ENCODE results near the gene PRRG2.

Gene PRRG2

DNA sequence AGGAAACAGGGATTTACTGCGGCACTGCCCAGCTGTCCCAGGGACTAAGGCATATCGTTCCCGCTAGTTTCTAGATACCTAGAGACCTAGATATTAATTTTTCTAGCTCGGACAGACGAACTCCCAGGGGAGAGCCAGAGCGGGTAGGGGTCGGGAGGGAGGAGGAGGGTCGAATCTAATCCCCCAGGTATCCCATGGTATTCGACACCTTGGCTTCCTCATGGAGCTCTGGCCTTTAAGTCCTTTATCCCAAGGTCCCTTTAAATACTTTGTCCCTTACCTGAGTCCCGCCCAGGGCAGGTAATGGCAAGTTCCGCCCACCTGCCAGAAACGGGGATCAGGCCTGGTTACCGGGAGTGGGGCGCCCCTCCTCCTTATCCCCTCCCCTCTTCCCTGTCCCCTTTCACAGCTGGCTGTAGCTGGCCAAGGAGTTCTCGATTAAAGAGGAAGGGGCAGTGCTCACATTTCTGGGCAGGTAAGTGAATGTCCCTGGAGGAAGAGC is at the start of gene PRRG2:
TSS of gene PRRG2 (plus strand) at position 310 of the 502 bp plus-strand sequence. CDS start 1,904 bp downstream, outside the sequence.
- peak; percentile 15 for DNase-seq (ENCODE audit: low spot score)

DNA sequence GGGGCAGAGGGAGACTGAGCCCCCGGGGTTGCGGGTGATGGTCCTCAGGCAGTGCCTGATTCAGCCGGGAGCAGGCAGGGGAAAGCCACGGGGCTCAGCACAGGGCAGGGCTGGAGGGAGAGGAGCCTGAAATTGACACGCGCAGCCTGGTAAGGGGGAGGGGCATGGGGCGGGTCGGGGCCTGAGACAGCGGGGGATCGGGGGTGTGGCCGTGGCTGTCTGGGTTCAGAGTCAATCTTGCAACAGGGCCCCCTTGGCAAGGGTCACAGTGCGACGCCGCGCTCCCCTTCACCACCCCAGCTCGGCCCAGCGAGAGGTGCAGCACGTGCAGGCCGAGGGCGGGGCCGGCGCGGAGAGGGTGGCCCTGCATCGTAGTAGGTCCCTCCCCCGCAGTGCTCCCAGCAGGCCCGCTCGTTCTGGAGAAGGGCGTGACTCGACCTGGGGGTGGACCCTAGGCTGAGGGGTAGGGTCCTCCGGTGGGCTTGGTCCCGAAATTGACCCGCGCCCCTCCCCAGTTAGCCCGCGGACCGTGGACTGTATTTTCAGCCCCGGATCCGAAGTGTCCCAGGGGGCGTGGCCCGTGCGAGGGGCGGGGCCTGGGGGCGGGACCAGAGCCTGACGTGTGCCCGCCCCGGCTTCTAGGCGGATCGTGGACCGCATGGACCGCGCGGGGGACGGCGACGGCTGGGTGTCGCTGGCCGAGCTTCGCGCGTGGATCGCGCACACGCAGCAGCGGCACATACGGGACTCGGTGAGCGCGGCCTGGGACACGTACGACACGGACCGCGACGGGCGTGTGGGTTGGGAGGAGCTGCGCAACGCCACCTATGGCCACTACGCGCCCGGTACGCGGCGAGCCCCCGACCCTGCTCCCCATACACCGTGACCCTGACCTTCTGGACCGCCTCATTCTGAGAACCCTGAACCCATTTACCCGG is 47.3 kb upstream of the PRRG2 start:
- peak; percentile 92 for DNase-seq (ENCODE audit: low spot score)

DNA sequence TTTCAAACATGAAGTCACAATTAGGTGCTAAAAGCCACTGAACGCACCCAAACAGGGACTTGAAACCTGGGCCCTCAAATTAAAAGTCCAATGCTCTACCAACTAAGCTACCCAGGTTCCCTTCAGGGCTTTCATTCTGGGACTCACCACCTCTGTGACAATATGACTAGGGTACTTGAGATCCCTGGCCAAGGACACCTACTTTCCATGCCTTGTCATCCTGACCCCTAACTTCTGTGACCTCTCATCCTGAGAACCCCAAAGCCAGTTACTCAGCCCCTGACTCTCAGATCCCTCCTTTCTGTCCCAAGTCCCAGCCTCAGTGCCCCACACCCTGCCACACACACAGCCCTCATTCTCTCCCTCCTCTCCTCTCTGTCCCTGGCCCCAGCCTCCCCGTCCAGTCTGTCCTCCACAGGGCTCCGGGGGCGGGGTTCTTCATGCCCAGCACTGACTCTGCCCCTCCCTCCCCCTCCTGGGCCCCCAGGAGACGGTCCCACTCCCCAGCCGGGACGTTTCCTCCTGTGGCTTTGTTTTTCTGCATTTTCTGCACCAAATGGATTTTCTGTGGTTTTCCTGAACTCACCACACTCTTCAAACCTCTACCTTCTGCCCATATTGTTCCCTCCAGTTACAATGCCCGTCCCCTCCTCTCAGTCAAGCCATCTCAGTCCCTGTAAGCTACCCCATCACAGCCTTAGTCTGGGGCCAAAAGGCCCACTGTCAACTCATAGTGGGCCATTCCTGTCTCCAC is 46.3 kb upstream of the PRRG2 start:
- DNase-seq (ENCODE audit: low spot score): peak; percentile 21

DNA sequence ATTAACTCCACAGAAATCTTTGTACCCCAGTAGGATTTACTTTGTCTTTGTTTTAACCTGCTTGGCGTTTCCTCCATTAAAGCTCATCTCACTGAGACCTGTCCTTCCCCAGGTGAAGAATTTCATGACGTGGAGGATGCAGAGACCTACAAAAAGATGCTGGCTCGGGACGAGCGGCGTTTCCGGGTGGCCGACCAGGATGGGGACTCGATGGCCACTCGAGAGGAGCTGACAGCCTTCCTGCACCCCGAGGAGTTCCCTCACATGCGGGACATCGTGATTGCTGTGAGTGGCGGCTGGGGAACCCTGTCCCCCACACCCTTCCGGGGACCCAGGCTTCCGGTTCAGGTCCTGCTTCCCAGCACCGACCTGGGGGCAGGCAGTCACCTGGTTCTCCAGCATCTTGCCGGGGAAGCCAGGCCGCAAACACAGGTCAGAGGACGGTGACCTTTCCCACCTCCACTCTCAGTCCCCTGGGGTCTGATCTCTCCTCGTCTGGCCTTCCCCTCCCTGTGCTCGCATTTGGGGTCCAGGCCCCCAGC is 44.1 kb upstream of the PRRG2 start:
- DNase-seq (ENCODE audit: low spot score): no peak

DNA sequence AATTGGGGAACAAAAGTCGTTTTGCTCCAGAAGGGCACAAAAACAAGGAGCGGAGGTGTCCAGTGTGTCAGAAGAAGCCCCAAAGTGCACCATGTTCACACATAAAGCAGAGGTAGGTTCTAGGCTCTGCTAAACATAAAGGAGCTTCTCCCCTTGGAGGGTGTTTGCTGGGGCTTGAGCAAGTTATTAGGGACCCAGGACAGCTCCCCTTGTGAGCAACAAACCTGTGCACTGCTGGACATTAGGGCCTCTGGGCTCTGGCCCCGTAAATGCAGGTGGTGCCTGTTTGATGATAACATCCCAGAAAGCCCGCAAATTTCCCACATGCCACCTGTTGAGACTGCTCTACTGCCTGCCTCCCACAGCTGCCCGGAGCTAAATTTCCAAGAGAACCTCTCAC is 42.5 kb upstream of the PRRG2 start:
- peak; percentile 9 for DNase-seq (ENCODE audit: low spot score)

DNA sequence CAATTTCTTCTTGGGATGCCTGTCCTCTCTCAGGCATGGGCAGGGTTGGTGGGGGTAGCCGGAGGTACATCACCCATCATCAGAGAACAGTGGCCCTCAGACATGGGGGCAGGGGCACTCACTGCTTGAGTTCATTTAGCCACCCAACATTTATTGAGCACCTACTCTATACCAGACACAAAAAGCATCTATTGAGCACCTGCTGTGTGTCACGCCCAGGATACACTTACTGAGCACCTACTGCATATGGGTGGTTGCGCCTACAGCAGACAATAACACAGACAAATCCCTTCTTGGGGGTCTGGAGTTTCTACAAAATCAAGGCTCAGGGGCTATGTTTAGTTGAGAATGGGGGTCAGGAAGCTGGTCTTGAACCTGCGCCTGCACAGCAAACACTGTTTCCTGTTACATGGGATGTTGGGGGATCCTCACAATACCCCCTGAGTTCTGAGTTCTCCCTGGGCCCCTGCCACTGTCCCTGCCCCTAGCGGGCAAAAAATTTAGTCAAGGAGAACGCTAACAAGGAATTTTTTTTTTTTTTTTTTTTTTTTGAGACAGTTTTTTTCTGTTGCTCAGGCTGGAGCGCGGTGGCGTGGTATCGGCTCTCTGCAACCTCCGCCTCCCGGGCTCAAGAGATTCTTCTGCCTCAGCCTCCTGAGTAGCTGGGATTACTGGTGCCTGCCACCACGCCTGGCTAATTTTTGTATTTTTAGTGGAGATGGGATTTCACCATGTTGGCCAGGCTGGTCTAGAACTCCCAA is 41.7 kb upstream of the PRRG2 start:
- no peak for DNase-seq (ENCODE audit: low spot score)

DNA sequence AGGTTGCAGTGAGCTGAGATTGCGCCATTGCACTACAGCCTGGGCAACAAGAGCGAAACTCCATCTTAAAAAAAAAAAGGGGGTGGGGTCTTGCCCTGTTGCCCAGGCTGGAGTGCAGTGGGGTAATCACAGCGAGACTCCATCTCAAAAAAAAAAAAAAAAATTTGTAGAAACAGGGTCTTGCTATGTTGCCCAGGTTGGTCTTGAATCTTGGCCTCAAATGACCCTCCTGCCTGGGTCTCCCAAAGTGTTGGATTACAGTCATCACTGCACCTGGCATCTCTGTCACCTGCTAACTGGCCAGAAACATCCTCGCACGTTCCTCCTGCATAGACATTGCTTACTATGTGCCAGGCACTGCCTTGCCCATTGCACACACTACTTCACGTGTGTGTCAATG is 39.2 kb upstream of the PRRG2 start:
- no peak for DNase-seq (ENCODE audit: low spot score)

DNA sequence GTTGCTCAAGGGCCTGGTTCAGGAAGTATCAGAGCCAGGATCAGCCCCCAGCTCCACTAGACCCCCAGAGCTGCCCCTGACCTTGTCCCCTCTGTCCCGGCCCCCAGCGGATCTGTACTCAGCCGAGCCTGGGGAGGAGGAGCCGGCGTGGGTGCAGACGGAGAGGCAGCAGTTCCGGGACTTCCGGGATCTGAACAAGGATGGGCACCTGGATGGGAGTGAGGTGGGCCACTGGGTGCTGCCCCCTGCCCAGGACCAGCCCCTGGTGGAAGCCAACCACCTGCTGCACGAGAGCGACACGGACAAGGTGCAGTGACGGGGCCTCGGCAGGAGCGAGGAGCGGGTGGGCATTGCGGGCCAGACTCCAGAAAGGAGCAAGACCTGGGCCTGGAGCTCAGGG is 38.7 kb upstream of the PRRG2 start:
- DNase-seq (ENCODE audit: low spot score): peak; percentile 22

DNA sequence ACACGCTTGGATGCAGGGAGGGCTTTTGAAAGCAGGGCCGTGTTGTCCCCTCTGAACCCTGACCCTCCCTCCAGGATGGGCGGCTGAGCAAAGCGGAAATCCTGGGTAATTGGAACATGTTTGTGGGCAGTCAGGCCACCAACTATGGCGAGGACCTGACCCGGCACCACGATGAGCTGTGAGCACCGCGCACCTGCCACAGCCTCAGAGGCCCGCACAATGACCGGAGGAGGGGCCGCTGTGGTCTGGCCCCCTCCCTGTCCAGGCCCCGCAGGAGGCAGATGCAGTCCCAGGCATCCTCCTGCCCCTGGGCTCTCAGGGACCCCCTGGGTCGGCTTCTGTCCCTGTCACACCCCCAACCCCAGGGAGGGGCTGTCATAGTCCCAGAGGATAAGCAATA is 38.1 kb upstream of the PRRG2 start:
- DNase-seq (ENCODE audit: low spot score): peak; percentile 24

DNA sequence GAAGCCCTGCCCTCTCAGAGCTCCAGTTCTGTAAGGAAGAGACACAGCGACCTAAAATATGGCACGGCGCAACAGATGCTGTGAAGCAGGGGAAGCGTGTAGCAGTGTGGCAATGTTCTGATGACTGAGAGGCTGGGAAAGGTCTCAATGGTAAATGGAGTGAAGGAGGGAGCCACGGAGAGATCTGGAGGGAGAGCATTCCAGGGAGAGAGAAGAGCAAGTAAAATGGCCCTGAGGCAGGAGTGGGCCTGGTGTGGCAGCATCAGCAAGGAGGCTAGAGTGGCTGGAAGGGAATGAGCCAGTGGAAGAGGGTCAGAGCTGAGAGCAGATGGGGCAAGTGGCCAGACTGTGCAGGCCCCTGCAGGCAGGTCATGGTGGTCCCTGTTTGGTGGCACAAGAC is 37.0 kb upstream of the PRRG2 start:
- peak; percentile 17 for DNase-seq (ENCODE audit: low spot score)

DNA sequence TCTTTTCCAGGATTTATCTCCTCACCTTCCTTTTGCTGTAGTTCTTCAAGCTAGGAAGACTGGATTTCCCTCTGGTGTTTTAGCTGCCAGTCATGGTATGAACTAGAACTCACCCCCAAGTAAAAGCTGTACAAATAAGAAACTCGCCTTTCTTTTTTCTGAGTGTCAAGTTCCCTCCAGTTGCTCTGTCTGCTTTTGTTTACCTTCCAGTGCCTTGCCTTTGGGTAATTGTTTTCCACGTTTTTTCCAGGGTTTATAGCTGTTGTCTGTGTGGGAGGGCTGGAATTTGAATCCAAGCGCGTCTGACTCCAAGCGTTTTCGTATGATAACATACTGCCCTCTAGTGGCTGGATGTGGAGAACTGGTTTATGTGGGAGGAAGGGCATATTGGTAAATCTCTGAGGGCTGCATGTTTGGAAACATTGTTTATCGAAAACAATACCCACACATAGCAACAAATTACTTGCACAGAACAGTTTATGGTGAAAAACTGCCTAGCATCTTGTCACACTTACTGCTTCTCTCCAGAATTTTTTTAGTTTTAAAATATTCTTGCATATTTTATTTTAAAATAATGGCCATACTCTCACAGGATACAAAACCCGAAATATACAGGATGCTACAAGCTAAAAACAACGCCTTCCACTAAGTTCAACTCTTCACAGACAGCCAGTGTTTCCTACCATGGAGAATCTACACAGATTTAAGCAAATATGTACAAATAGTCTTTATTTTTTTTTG is 34.1 kb upstream of the PRRG2 start:
- peak; percentile 80 for DNase-seq (ENCODE audit: low spot score)

DNA sequence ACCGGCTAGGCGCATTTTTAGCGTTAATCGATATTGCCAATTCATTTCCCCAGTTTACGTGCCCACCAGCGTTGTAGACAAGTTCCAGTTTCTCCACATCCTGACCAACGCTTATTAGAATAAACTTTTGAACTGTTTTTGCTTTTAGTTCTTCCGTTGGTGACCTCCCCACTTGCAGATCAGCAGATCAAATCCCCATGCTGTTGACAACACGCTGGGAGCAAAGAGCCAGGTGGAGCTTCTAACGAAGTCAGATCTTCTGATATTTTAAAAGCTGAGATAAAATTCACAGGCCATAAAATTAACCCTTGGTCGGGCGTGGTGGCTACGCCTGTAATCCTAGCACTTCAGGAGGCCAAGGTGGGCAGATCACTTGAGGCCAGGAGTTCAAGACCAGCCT is 32.1 kb upstream of the PRRG2 start:
- DNase-seq (ENCODE audit: low spot score): no peak

DNA sequence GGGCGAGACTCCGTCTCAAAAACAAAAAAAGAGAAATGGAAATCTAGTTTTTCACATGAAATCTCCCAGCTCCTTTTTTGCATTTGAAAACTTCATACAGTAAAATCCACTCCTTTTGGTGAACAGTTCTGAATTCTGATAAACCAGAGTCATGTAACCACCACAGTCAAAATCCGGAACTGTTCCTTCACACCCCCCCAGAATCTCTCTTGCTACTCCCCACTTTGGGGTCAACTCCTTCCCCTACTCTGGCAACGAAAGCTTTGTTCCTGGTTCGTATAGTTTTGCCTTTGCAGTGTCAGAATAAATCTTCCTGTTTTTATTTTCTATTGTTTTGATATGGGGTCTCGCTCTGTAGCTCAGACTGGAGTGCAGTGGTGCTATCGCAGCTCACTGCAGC is 29.6 kb upstream of the PRRG2 start:
- DNase-seq (ENCODE audit: low spot score): no peak

DNA sequence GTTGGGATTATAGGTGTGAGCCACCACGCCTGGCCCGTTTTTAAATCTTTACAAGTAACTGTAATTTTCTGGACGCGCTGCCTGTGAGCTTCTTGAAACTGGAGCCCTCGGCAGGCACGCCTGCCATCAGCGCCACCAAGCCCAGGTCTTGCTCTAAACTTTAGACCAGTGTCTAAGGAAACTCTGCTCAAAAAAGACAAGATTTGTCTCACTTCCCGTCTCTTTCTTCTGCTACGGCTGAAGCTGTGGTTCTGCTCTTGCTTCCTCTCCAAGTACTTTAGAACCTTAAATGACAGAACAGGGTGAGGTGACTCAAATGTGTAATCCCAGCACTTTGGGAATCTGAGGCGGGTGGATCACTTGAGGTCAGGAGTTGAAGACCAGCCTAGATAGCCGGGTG is 28.4 kb upstream of the PRRG2 start:
- DNase-seq (ENCODE audit: low spot score): no peak

DNA sequence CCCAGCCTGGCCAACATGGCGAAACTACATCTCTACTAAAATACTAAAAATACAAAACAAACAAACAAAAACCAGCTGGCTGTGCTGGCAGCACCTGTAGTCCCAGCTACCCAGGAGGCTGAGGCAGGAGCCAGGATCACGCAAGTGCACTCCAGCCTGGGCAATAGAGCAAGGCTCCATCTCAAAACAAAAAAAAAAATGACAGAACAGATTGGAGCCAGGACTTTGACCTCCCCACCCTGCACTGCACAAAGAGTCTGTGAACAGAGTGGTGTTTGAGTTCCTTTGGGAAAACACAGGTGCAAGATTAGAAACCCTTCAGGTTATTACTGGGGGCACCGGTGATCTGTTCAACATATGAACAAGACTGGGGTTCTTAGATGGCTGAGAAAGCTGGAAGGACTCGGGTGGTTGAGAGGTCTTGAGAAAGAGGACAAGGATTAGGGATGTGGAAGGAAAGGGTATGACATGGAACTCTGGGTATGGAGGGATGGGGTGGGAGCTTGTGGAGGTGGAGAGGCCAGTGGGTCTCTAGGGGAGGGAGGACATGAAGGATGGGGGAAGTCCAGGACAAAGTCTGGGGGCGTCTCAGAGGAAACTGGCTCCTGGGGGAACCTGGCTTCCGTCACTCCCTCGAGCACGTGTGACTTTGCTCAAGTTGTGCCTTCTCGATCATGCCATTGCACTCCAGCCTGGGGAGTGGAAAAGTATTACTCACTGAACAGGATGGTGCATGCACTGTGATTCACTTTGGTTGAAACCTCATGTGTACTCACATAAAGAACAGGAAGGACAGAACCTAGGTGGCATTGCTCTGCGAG is 27.5 kb upstream of the PRRG2 start:
- peak; percentile 8 for DNase-seq (ENCODE audit: low spot score)

DNA sequence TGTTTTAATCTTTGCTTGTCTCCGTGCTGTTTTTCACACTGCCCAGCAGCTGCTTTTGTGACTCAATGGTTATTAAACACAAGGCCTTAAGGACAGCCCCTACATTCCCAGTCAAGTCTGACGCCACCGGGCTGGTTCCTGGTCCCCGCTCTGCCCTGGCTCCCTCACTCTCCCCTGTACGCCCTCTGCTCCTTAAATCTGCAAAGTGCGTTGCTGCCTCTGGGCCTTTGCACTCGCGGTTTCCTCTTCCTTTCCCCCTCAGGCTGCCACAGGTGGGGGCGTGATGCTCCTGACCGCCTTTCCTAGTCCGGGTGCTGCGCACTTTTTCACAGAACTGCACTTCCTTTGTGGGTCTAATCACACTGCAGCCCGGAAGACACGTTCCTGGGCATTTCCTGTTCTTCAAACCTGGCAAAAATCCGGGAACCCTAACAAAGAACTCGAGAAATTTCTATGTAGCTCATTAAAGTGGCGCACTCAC is 26.4 kb upstream of the PRRG2 start:
- DNase-seq (ENCODE audit: low spot score): peak; percentile 10

DNA sequence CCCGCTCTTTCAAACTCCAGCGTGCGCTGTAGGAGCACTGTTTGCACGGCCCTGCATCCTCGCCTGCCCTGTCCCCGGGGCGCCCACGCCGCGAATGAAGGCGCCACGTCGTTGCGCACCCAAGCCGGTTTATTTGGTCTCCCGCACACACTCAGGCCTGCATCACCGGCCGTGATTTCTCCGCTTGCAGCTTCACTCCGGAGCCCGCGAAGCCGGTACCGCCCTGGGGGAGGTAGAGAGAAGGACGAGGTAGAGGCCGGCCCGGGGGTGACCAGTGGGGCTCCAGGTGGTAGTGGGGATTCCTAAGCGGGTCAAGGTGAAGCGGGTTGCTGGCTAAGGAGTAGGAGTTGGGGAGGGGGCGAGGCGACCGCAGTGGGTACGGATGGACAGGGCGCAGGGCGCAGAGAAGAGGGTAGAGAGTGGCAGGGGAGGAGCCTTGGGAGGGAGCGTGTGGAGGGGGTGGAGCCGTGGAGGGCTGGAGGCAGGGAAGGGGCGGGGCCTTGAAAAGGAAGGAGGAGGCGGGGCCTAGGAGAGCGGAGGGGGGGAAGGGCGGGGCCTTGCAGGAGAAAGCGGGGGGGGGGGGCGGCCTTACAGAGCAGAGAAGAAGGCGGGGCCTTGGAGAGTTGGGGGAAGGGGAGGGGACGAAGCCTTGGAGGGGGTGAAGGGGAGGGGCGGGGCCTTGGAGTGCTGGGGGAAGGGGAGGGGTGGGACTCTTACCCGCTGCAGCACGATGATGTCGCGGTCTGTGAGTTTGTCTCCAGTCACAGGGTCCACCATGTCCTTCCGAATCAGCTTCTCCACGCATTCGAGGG is 25.3 kb upstream of the PRRG2 start:
- peak; percentile 78 for DNase-seq (ENCODE audit: low spot score)

DNA sequence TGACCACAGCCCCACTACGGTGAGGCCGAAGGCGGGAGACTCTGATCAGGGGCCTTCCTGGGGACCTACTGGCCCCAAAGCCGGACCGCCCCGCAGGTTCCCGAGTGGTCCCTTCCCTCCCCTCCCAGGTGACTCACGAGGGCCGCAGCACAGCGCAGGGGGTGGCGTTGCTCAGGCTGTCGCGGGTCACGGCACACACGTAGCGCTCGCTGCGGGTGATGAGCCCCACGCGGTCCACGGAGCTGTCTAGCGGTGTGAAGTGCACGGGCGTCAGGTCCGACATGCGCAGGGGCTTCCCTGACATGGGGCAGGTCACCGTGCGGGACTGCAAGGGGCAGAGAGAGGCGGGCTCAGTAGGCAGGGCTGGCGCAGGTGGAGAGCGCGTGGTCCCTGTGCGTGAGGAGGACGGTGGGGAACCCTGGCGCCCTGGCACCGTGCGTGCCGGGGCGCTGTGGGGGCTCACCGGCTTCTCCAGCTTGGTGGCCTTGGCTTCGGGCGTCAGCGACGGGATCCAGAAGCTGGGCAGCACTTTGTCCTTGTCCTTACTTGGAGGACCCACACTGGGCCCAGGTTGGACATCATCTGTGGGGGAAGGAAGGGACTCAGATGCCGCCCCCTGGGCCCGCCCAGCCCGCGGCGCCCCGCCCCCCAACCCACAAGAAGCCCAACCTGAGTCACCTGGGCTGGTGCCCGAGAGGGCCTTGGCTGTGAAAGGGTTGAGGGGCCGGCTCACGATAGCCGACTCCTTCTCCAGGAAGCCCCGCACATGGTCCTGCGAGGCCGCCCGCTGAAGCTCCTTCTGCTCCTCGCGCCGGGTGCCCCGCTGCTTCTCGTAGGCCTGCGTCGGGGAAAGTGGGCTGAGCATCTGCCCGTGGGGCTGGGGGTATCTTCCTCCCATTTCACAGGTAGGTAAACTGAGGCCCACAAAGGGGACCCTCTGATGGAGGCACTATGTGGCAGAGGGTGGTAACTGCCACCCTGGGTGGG is 24.4 kb upstream of the PRRG2 start:
- peak; percentile 36 for DNase-seq (ENCODE audit: low spot score)
